ENCODE measurements around the gene PECR. TPM values are rescaled to one million over a fixed set of nuclear protein-coding genes. Genes with fewer than 3 reads are reported as not detected.

The PECR gene
- total RNA-seq, 6 experiments from 2014 or later: 43.4 to 115 (median 80.3) TPM

DNA sequence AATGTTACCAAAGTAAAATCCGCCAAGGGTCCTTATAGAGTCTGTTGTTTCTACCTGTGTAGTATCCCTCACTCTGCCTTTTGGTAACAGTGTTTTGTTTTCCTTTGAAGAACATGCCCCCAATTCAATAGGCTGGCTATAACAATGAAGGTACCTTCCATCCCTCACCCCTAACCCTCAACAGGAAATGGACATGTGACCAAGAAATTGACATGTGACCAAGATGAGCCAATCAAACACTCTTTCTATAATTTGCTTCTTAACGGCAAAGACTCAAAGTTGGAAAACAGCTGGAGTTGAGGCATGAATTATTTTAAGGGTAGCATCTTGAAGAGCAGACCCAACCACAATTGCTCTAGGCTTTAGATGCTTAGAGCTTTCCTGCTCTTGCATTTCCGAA lies 62.9 kb downstream of the PECR start:
- Histone ChIP-seq H3K36me3 (no peaks in the 10 kb centered on the region), H3K27me3 (no peaks in the 10 kb centered on the region), H3K27ac (no peak overlapping the region), H3K4me1 (peaks cover 0 to 6% (median 0%) of the 10 kb centered on the region in 4 donors), H3K9me3 (no peaks in the 10 kb centered on the region), H3K4me3 (no peak overlapping the region)
- WGBS (ENCODE audit: insufficient coverage, low coverage, low lambda C conversion rate, missing lambda C conversion rate): 85% methylated on average over 3 of the region's 3 CpGs
- intact Hi-C loops (cut with DNase I): loop anchor here in 1 of 2 donors (10.0 kb wide), 1 partner anchor 64 kb away; no protein-coding TSS in a partner anchor
- TF ChIP-seq POLR2A (IDR thresholded peaks at IDR 0.05): no peak
- TF ChIP-seq, protein P1, sequence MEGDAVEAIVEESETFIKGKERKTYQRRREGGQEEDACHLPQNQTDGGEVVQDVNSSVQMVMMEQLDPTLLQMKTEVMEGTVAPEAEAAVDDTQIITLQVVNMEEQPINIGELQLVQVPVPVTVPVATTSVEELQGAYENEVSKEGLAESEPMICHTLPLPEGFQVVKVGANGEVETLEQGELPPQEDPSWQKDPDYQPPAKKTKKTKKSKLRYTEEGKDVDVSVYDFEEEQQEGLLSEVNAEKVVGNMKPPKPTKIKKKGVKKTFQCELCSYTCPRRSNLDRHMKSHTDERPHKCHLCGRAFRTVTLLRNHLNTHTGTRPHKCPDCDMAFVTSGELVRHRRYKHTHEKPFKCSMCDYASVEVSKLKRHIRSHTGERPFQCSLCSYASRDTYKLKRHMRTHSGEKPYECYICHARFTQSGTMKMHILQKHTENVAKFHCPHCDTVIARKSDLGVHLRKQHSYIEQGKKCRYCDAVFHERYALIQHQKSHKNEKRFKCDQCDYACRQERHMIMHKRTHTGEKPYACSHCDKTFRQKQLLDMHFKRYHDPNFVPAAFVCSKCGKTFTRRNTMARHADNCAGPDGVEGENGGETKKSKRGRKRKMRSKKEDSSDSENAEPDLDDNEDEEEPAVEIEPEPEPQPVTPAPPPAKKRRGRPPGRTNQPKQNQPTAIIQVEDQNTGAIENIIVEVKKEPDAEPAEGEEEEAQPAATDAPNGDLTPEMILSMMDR (IDR thresholded peaks at IDR 0.05): no peak
- ATAC-seq (no peak), DNase-seq (no peak)

DNA sequence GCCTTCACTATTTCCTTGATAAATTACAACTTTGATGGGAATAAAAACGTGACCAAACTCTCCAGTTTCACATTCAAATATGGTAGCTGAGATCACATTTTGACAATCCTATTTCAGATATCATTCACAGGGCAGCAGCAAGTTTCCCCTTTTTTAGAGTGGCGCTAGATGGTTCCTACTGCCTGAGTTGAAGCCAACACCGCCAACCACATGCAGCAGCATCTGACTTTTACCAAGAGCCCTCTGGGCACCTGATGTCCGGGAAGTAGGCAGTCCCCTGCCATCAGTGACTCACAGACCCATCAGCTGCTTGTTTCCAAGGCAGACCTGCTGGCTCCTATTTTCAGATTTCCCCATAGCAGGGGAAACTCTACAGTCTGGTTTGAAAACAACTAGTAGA lies 64.2 kb downstream of the PECR start:
- Histone ChIP-seq H3K9me3 (no peaks in the 10 kb centered on the region), H3K4me3 (no peak overlapping the region), H3K36me3 (no peaks in the 10 kb centered on the region), H3K4me1 (peaks cover 0 to 16% (median 4%) of the 10 kb centered on the region in 4 donors), H3K27me3 (no peaks in the 10 kb centered on the region), H3K27ac (no peak overlapping the region)
- intact Hi-C loops (cut with DNase I): loop anchor here in 1 of 2 donors (10.0 kb wide), 1 partner anchor 63 kb away; no protein-coding TSS in a partner anchor
- peak in 1 of 3 donors; percentile 48 for DNase-seq
- TF ChIP-seq, protein P1 (IDR thresholded peaks at IDR 0.05): no peak
- no peak for TF ChIP-seq POLR2A (IDR thresholded peaks at IDR 0.05)
- ATAC-seq: peak in 1 of 4 donors; percentile 59
- 66% methylated on average over 4 of the region's 4 CpGs for WGBS (ENCODE audit: insufficient coverage, low coverage, low lambda C conversion rate, missing lambda C conversion rate)

DNA sequence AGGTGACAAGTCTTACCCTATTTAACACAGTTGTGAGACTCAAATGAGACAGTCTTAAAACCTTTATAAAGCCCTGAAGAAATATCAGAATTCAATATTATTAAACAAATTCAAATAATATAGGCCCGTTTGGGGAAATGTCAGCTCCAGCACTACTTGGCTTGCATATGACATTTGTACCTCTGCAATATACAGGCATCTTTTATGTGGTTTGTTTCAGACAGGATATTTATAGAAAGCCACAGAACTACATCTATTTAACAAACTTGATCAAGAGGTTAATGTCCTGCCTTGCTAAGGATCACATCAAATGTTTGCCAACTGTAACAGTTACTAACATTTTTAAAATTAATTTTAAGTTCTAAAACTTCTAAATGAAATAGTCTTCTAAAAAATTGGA lies 65.0 kb downstream of the PECR start:
- Histone ChIP-seq H3K27ac (no peak overlapping the region), H3K4me3 (no peak overlapping the region), H3K9me3 (no peaks in the 10 kb centered on the region), H3K27me3 (no peaks in the 10 kb centered on the region), H3K4me1 (peaks cover 0 to 21% (median 5%) of the 10 kb centered on the region in 4 donors), H3K36me3 (no peaks in the 10 kb centered on the region)
- DNase-seq (no peak), ATAC-seq (no peak)
- TF ChIP-seq, protein P1 (IDR thresholded peaks at IDR 0.05): no peak
- TF ChIP-seq POLR2A (IDR thresholded peaks at IDR 0.05): no peak
- WGBS (ENCODE audit: insufficient coverage, low coverage, low lambda C conversion rate, missing lambda C conversion rate): 29% methylated on average over 1 of the region's 1 CpG
- intact Hi-C loops (cut with DNase I): loop anchor here in 1 of 2 donors (10.0 kb wide), 1 partner anchor 62 kb away; no protein-coding TSS in a partner anchor

DNA sequence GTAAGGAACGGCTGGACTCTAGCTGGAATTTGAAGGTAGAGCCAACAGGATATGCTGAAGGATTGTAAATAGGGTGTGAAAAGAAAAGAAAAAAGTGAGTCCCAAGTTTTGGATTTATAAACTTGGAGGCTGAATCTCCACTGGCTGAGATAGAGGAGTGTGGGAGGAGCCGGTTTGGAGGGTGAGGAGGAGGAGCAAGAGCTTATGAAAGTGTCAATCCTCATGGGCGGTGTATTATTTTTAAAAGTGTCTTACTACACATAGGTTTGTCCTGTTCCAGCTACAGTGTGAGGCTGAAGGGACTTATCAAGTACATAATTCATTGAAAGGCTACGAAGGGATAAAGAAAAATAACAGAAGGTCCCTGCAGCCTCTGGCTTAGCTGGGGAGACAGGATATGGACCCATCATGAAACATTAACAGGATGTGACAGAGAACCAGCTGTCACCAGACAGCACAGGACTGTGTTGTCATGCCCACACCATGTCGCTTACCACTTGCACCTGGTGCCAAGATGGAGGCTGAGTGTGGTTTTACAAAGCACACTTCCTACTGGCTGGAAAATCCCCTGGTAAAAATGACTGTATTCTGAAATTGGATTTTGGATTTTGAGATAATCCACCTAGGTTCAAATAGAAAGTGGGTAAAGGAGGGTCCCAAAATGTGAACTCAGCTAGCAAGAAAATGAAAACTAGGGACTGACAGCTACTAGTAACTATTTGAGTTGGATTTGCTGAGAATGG lies 65.7 kb downstream of the PECR start:
- intact Hi-C loops (cut with DNase I): loop anchor here in 1 of 2 donors (10.0 kb wide), 1 partner anchor 61 kb away; no protein-coding TSS in a partner anchor
- no peak overlapping the region for H3K27ac ChIP-seq
- ATAC-seq (peak in 2 of 4 donors; percentile 5 to 15), DNase-seq (no peak)
- TF ChIP-seq, protein P1 (IDR thresholded peaks at IDR 0.05): no peak
- TF ChIP-seq POLR2A (IDR thresholded peaks at IDR 0.05): no peak
- H3K4me1 ChIP-seq: peaks cover 0 to 21% (median 5%) of the 10 kb centered on the region in 4 donors
- no peak overlapping the region for H3K4me3 ChIP-seq
- no peaks in the 10 kb centered on the region for H3K27me3 ChIP-seq
- H3K9me3 ChIP-seq: no peaks in the 10 kb centered on the region
- WGBS (ENCODE audit: insufficient coverage, low coverage, low lambda C conversion rate, missing lambda C conversion rate): 72% methylated on average over 4 of the region's 5 CpGs
- H3K36me3 ChIP-seq: no peaks in the 10 kb centered on the region

Measured in right lobe of liver (tissue), 6 donors.